Hepatic stellate cell (primary cell): ENCODE data around the gene GABRA5.
"Not testable (repeated sequence)": the region's sequence is repeated elsewhere in the genome, so short reads cannot be mapped to it uniquely, and the experiment has no call there.

Experiments
- DNase-seq: peaks from one replicate; pipeline ENCODE4 v3.0.0; 2011; ENCODE audit warnings: low spot score

GABRA5 gene

GRCh38 chr15:26866298-26867199 lies at the start of gene GABRA5:
Gene GABRA5, plus strand, starts transcription at chr15:26867062. Its CDS starts 2,187 bp downstream, at chr15:26869249.
- DNase-seq, result peak; percentile 34

- DNase-seq, result not testable (repeated sequence)
Measured at GRCh38 chr15:26831191-26831590, 35.7 kb upstream of the GABRA5 start.

- no peak for DNase-seq
Measured at GRCh38 chr15:26831951-26832350, 34.9 kb upstream of the GABRA5 start.

- DNase-seq, result no peak
Measured at GRCh38 chr15:26838742-26839460, 28.0 kb upstream of the GABRA5 start.

- DNase-seq, result no peak
Measured at GRCh38 chr15:26841514-26841913, 25.3 kb upstream of the GABRA5 start.

- DNase-seq, result no peak
Measured at GRCh38 chr15:26841941-26842340, 24.9 kb upstream of the GABRA5 start.

GRCh38 chr15:26842391-26842790 lies 24.5 kb upstream of the GABRA5 start:
- no peak for DNase-seq

- DNase-seq, result no peak
Measured at GRCh38 chr15:26844901-26845300, 22.0 kb upstream of the GABRA5 start.

- no peak for DNase-seq
Measured at GRCh38 chr15:26848498-26848897, 18.4 kb upstream of the GABRA5 start.

GRCh38 chr15:26850161-26850560 lies 16.7 kb upstream of the GABRA5 start:
- DNase-seq, result no peak

- DNase-seq, result no peak
Measured at GRCh38 chr15:26852980-26853379, 13.9 kb upstream of the GABRA5 start.

- no peak for DNase-seq
Measured at GRCh38 chr15:26854435-26854834, 12.4 kb upstream of the GABRA5 start.

- peak; percentile 58 for DNase-seq
Measured at GRCh38 chr15:26864664-26865191, 2.1 kb upstream of the GABRA5 start.

GRCh38 chr15:26867200-26868007 lies 542 bp downstream of the GABRA5 start:
- DNase-seq, result no peak

GRCh38 chr15:26868029-26868685 lies 1.3 kb downstream of the GABRA5 start:
- no peak for DNase-seq

GRCh38 chr15:26869628-26870027 lies 2.8 kb downstream of the GABRA5 start:
- no peak for DNase-seq

GRCh38 chr15:26870346-26870745 lies 3.5 kb downstream of the GABRA5 start:
- no peak for DNase-seq

- no peak for DNase-seq
Measured at GRCh38 chr15:26872206-26872605, 5.3 kb downstream of the GABRA5 start.

- peak; percentile 23 for DNase-seq
Measured at GRCh38 chr15:26873846-26874245, 7.0 kb downstream of the GABRA5 start.

- no peak for DNase-seq
Measured at GRCh38 chr15:26874774-26875475, 8.1 kb downstream of the GABRA5 start.

- no peak for DNase-seq
Measured at GRCh38 chr15:26875476-26875850, 8.6 kb downstream of the GABRA5 start.
